ENCODE data around the gene WDR43.

Gene WDR43

DNA sequence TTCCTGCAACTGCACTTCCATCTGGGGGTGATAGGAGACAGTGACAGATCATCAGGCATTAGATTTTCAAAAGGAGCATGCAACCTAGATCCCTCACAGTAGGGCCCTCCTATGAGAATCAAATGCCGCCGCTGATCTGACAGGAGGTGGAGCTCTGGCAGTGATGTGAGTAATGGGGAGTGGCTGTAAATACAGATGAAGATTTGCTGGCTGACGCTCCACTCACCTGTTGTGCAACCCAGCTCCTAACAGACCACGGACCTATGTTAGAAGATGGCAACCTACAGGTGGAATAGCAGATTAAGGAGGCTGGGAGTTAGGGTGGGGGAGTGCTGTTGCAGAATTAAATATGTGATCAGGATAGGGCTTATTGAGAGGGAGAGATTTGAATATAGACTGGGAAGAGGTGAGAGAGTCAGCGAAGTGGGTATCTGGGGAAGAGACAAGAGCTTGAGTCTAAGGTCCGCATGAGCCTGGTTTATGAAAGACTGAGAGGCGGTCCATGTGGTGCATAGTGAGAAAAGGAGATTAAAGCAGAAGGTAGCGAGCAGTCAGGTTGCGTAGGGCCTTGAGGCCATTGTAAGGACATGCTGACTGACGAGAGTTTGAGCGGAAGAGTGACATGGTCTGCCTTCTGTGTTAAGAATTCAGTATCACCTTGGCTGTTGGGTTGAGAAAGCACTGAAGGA, 55.3 kb downstream of the WDR43 start:
- no peak; the same call in 2 of the 3 replicates for ATAC-seq
- TF ChIP-seq GLIS3 (CRISPR knock-in tag; IDR thresholded peaks at IDR 0.05) (no peak), ZFP3 (CRISPR knock-in tag; IDR thresholded peaks at IDR 0.05) (no peak), ESRRG (CRISPR knock-in tag; IDR thresholded peaks at IDR 0.05) (no peak), ZNF70 (CRISPR knock-in tag; IDR thresholded peaks at IDR 0.05) (no peak)
- TF ChIP-seq, protein P1, sequence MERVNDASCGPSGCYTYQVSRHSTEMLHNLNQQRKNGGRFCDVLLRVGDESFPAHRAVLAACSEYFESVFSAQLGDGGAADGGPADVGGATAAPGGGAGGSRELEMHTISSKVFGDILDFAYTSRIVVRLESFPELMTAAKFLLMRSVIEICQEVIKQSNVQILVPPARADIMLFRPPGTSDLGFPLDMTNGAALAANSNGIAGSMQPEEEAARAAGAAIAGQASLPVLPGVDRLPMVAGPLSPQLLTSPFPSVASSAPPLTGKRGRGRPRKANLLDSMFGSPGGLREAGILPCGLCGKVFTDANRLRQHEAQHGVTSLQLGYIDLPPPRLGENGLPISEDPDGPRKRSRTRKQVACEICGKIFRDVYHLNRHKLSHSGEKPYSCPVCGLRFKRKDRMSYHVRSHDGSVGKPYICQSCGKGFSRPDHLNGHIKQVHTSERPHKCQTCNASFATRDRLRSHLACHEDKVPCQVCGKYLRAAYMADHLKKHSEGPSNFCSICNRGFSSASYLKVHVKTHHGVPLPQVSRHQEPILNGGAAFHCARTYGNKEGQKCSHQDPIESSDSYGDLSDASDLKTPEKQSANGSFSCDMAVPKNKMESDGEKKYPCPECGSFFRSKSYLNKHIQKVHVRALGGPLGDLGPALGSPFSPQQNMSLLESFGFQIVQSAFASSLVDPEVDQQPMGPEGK (CRISPR knock-in tag; IDR thresholded peaks at IDR 0.05; ENCODE audit: borderline replicate concordance), result no peak
- TF ChIP-seq, protein P2, sequence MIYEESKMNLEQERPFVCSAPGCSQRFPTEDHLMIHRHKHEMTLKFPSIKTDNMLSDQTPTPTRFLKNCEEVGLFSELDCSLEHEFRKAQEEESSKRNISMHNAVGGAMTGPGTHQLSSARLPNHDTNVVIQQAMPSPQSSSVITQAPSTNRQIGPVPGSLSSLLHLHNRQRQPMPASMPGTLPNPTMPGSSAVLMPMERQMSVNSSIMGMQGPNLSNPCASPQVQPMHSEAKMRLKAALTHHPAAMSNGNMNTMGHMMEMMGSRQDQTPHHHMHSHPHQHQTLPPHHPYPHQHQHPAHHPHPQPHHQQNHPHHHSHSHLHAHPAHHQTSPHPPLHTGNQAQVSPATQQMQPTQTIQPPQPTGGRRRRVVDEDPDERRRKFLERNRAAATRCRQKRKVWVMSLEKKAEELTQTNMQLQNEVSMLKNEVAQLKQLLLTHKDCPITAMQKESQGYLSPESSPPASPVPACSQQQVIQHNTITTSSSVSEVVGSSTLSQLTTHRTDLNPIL (CRISPR knock-in tag; IDR thresholded peaks at IDR 0.05; ENCODE audit: low read depth), result no peak

DNA sequence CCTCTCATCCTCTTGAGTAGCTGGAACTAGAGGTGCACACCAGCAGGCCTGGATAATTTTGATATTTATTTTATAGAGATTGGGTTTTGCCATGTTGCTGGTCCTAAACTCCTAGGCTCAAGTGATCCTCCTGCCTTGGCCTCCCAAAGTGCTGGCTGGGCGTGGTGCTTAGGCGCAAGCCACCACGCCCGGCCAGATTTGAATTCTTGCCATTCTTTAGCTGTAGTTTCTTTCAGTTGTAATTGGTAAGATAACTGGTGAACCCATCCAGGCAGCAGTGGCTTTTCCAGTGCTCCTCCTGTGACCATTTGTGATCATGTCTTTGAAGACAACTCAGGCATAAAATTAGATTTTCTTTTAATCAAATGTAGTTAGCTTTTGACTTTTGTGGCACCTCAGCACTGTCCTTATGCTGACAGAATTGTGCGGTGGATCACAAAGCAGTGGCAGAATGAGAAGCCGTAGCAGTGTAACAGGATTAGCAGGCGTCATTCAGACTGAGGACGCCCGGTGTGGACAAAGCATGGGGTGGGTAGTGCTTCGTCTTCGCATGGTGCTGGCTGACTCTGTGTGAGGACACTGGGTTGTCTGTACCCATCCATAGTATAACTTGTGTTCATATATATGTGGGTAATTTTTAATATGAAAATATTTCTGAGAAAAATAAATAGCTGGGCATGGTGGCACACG, 56.6 kb downstream of the WDR43 start:
- ATAC-seq, result peak; percentile 12
- TF ChIP-seq GLIS3 (CRISPR knock-in tag; IDR thresholded peaks at IDR 0.05) (no peak), ESRRG (CRISPR knock-in tag; IDR thresholded peaks at IDR 0.05) (no peak), RARB (CRISPR knock-in tag; IDR thresholded peaks at IDR 0.05) (no peak), OSR1 (CRISPR knock-in tag; IDR thresholded peaks at IDR 0.05) (no peak), CSDC2 (CRISPR knock-in tag; IDR thresholded peaks at IDR 0.05) (no peak), ZFP30 (CRISPR knock-in tag; IDR thresholded peaks at IDR 0.05) (no peak), ZFP3 (CRISPR knock-in tag; IDR thresholded peaks at IDR 0.05) (no peak)
- TF ChIP-seq, protein P3, sequence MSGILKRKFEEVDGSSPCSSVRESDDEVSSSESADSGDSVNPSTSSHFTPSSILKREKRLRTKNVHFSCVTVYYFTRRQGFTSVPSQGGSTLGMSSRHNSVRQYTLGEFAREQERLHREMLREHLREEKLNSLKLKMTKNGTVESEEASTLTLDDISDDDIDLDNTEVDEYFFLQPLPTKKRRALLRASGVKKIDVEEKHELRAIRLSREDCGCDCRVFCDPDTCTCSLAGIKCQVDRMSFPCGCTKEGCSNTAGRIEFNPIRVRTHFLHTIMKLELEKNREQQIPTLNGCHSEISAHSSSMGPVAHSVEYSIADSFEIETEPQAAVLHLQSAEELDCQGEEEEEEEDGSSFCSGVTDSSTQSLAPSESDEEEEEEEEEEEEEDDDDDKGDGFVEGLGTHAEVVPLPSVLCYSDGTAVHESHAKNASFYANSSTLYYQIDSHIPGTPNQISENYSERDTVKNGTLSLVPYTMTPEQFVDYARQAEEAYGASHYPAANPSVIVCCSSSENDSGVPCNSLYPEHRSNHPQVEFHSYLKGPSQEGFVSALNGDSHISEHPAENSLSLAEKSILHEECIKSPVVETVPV (CRISPR knock-in tag; IDR thresholded peaks at IDR 0.05), result no peak
- TF ChIP-seq, protein P2 (CRISPR knock-in tag; IDR thresholded peaks at IDR 0.05; ENCODE audit: low read depth), result no peak

DNA sequence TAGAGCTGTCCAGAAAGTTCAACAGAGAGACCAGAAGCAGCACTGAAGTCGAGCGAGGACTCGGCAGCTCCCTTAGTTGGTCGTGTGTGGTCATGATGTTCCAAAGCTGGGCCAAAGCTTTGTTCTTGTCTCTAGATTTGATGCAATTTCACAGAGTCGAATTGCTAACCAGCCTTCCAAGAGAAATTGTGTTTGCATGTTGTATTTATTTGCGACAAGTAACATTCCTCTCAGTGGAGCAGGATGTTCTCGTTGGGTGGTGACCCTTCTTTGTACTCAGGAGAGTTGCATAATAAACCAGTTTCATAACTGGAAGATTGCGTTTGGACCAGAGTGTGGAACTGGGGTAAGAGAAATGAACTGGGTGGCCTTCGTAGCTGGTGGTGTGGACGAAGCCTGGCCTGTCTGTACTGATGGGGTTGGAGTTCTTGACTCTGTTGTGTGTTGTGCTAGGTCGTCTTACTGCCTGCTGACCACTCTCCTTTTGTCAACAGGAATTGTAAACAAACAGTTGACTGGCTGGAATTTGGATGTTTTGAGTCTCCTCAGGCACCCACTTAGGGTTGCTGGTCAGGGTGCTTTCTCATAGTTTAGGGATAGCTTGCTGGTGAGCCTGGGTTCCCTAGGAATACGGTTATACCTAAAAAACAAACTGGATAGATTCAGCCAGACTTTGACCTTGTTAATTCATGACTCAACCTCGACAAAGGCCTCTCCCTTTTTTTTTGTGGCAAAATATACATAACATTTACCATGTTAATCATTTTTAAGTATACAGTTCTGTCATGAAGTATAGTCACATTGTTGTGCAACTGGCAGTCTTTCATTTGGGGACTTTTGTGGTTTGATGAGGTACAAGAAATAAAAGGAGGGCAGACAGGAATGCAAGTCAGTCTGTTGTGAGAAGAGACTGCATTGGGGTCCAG, 57.7 kb downstream of the WDR43 start:
- no peak for TF ChIP-seq TOX (CRISPR knock-in tag; IDR thresholded peaks at IDR 0.05; ENCODE audit: borderline replicate concordance)
- no peak for TF ChIP-seq ZC3H10 (CRISPR knock-in tag; IDR thresholded peaks at IDR 0.05)
- no peak for TF ChIP-seq GLIS3 (CRISPR knock-in tag; IDR thresholded peaks at IDR 0.05)
- TF ChIP-seq, protein P2 (CRISPR knock-in tag; IDR thresholded peaks at IDR 0.05; ENCODE audit: low read depth), result no peak
- no peak for TF ChIP-seq BACH2 (CRISPR knock-in tag; IDR thresholded peaks at IDR 0.05; ENCODE audit: borderline replicate concordance)
- TF ChIP-seq OSR1 (CRISPR knock-in tag; IDR thresholded peaks at IDR 0.05), result no peak
- no peak for TF ChIP-seq ZNF70 (CRISPR knock-in tag; IDR thresholded peaks at IDR 0.05)
- TF ChIP-seq, protein P4, sequence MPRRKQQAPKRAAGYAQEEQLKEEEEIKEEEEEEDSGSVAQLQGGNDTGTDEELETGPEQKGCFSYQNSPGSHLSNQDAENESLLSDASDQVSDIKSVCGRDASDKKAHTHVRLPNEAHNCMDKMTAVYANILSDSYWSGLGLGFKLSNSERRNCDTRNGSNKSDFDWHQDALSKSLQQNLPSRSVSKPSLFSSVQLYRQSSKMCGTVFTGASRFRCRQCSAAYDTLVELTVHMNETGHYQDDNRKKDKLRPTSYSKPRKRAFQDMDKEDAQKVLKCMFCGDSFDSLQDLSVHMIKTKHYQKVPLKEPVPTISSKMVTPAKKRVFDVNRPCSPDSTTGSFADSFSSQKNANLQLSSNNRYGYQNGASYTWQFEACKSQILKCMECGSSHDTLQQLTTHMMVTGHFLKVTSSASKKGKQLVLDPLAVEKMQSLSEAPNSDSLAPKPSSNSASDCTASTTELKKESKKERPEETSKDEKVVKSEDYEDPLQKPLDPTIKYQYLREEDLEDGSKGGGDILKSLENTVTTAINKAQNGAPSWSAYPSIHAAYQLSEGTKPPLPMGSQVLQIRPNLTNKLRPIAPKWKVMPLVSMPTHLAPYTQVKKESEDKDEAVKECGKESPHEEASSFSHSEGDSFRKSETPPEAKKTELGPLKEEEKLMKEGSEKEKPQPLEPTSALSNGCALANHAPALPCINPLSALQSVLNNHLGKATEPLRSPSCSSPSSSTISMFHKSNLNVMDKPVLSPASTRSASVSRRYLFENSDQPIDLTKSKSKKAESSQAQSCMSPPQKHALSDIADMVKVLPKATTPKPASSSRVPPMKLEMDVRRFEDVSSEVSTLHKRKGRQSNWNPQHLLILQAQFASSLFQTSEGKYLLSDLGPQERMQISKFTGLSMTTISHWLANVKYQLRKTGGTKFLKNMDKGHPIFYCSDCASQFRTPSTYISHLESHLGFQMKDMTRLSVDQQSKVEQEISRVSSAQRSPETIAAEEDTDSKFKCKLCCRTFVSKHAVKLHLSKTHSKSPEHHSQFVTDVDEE (CRISPR knock-in tag; IDR thresholded peaks at IDR 0.05), result no peak
- TF ChIP-seq, protein P1 (CRISPR knock-in tag; IDR thresholded peaks at IDR 0.05; ENCODE audit: borderline replicate concordance), result no peak
- no peak for TF ChIP-seq ZFP3 (CRISPR knock-in tag; IDR thresholded peaks at IDR 0.05)
- TF ChIP-seq RARB (CRISPR knock-in tag; IDR thresholded peaks at IDR 0.05), result no peak

More for the DNA sequence above, 57.7 kb downstream of the WDR43 start:
- peak; percentile 6; the same call in 1 of the 3 replicates for ATAC-seq

Measured in SK-N-SH treated with all-trans-retinoic acid at 6 μM for 48 hours (cell line).